ENCODE results near the gene WDR35.

- TF ChIP-seq, protein P1, sequence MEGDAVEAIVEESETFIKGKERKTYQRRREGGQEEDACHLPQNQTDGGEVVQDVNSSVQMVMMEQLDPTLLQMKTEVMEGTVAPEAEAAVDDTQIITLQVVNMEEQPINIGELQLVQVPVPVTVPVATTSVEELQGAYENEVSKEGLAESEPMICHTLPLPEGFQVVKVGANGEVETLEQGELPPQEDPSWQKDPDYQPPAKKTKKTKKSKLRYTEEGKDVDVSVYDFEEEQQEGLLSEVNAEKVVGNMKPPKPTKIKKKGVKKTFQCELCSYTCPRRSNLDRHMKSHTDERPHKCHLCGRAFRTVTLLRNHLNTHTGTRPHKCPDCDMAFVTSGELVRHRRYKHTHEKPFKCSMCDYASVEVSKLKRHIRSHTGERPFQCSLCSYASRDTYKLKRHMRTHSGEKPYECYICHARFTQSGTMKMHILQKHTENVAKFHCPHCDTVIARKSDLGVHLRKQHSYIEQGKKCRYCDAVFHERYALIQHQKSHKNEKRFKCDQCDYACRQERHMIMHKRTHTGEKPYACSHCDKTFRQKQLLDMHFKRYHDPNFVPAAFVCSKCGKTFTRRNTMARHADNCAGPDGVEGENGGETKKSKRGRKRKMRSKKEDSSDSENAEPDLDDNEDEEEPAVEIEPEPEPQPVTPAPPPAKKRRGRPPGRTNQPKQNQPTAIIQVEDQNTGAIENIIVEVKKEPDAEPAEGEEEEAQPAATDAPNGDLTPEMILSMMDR (conservative IDR thresholded peaks at IDR 0.05 in 1 of 2, IDR thresholded peaks at IDR 0.05 in 1 of 2; ENCODE audit: extremely low read depth in 1 of 2, insufficient read depth in 1 of 2, low read depth in 1 of 2, low read length in 2 of 2): no peak
- TF ChIP-seq EZH2 (IDR thresholded peaks at IDR 0.05; ENCODE audit: borderline replicate concordance, low read length): no peak
Observed at GRCh38 chr2:19988600-19988999, 1.3 kb downstream of the WDR35 start.
